Muscle of leg (tissue), 16 donors: ENCODE measurements around the gene CAMKMT. TPM values are rescaled to one million over a fixed set of nuclear protein-coding genes. Genes with fewer than 3 reads are reported as not detected.

Source experiments
- DNase-seq: peaks from one replicate; pipeline ENCODE4 v3.0.0; 2013
- H3K27ac ChIP-seq: one replicate; pipeline ENCODE4 v1.5.1; 2013; ENCODE audit warnings: mild to moderate bottlenecking, low read length, control low read depth
- H3K27me3 ChIP-seq: one replicate; pipeline ENCODE4 v1.6.1; 2013; ENCODE audit warnings: low read length; ENCODE audit not compliant: control insufficient read depth, insufficient read depth
- H3K36me3 ChIP-seq: one replicate; pipeline ENCODE4 v1.6.1; 2013; ENCODE audit warnings: low read length; ENCODE audit not compliant: control insufficient read depth, insufficient read depth
- H3K4me1 ChIP-seq: one replicate; pipeline ENCODE4 v1.6.1; 2013; ENCODE audit warnings: low read length; ENCODE audit not compliant: control insufficient read depth, insufficient read depth
- H3K4me3 ChIP-seq: one replicate; pipeline ENCODE4 v1.5.1; 2013; ENCODE audit warnings: low read length, control low read depth
- H3K9me3 ChIP-seq: replicated peaks from 2 replicates; pipeline ENCODE4 v1.6.1; 2013; ENCODE audit warnings: low read depth, low read length; ENCODE audit not compliant: control insufficient read depth
- WGBS: methylation state at CpG from one replicate; pipeline ENCODE4 v1.1.5; 2013; ENCODE audit warnings: missing lambda C conversion rate; ENCODE audit not compliant: insufficient coverage; 5-methylcytosine and 5-hydroxymethylcytosine counted together
- long read RNA-seq, 11 donors: transcript quantifications; one replicate each; lab custom pipeline, GENCODE V29; 2026
- polyA plus RNA-seq, 8 donors: library from polyadenylated mRNA; unstranded; fragments of 120-200 nt; gene quantifications; one replicate each; pipeline versions ENCODE4 v1.2.1 to v1.2.3, GENCODE V29; 2013; ENCODE audit warnings: inconsistent platforms in 1 of 8, low replicate concordance in 1 of 8; ENCODE audit not compliant: insufficient read length in 8 of 8, insufficient read depth in 1 of 8
- total RNA-seq: library from RNA; stranded (reverse); fragments of 120-200 nt; gene quantifications from one replicate; pipeline ENCODE4 v1.2.4, GENCODE V29; 2013

The CAMKMT gene
- total RNA-seq (4.4 TPM), polyA plus RNA-seq (1 to 10 TPM; 3.8 to 6.1 (median 4.6) TPM)
- long read RNA-seq, donor 1: 0 reads
- long read RNA-seq, donor 2, partial matches to known transcripts: 0 of 1 reads
- long read RNA-seq, donor 2, other reads (novel, unspliced or antisense): 0 of 1 reads
- long read RNA-seq, donor 3, partial matches to known transcripts: 0 of 1 reads
- long read RNA-seq, donor 3, other reads (novel, unspliced or antisense): 0 of 1 reads
- long read RNA-seq, donor 4, partial matches to known transcripts: 0 of 1 reads
- long read RNA-seq, donor 4, other reads (novel, unspliced or antisense): 0 of 1 reads
- long read RNA-seq, donor 5, partial matches to known transcripts: 0 of 1 reads
- long read RNA-seq, donor 5, other reads (novel, unspliced or antisense): 0 of 1 reads
- long read RNA-seq, donor 6, partial matches to known transcripts: 17 of 17 reads
- long read RNA-seq, donor 6, other reads (novel, unspliced or antisense): 0 of 17 reads
- long read RNA-seq, donor 7, partial matches to known transcripts: 0 of 1 reads
- long read RNA-seq, donor 7, other reads (novel, unspliced or antisense): 0 of 1 reads
- long read RNA-seq, donor 8: 0 reads
- long read RNA-seq, donor 9: 0 reads
- long read RNA-seq, donor 10: 0 reads
- long read RNA-seq, donor 11: 0 reads

DNA sequence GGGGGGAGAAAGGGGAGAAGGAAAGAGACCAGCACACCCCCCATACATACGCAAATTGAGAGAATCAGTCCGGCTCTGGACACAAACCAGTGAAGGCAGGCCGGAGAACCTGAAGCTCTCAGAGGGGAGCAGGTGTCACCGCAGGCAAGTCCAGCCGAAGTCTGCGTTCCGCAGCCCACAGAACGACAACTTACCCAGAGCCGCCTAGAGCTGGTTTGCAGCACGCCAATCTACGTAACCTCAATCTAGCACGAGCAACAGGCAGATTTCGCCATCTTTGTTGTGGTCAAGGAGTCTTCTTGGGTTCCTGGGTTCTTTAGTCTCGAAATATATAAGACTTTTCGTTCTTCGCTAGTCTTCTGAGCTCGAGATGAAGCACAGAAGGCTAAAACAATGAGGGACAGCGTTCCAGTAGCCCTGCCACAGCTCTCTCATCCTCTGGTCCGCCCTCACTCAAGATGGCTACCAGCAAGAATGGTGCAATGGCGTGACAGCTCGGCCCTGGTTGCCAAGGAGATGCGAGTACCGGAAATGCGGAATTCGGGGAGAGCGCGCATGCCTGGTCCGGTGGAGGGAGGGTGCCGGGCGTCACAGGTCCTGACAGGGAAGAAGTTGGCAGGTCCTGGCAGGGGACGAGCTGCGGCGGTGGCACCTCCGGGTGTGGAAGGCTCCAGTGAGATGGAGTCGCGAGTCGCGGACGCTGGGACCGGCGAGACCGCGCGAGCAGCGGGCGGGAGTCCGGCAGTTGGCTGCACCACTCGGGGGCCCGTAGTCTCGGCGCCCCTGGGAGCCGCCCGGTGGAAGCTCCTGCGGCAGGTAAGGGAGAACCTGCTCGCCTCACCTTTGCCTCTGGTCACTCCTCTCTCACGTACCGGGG is at the start of gene CAMKMT, which contains the start of gene PREPL:
TSS of gene CAMKMT (plus strand) at position 618 of the 877 bp plus-strand sequence.
TSS of gene PREPL (minus strand) at position 165 of the 877 bp plus-strand sequence. CDS start 15,152 bp downstream, outside the sequence.
- WGBS: 0% methylated on average over 47 of the region's 57 CpGs
- DNase-seq: peak; percentile 99
- Histone ChIP-seq H3K9me3 (no peaks in the 10 kb centered on the region), H3K27ac (peak within 1 kb of the TSS; percentile 98), H3K4me3 (peak within 1 kb of the TSS; percentile 83), H3K36me3 (peaks cover 3% of the 10 kb centered on the region), H3K4me1 (peaks cover 12% of the 10 kb centered on the region), H3K27me3 (no peaks in the 10 kb centered on the region)

DNA sequence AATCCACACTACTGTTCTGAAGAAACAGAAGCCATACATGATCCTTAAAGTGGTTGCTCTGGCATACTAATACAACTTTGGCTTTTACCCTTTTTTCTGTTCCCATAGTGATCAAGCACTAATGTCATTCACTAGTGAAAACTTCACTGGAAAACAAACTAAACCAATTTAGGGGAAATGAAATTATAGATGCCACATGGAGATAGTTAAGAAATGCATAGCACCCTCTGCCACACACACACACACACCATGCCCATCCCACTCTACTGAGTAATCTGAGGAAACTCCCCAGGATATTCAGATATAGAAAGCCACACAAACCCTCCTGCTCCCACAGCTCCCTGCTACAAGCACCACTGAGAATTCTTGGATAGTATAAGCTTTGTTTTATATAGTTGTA is 47.4 kb upstream of the CAMKMT start:
- H3K27me3 ChIP-seq: no peaks in the 10 kb centered on the region
- H3K27ac ChIP-seq: no peak overlapping the region
- H3K4me3 ChIP-seq: no peak overlapping the region
- H3K36me3 ChIP-seq: peaks cover 16% of the 10 kb centered on the region
- H3K4me1 ChIP-seq: no peaks in the 10 kb centered on the region
- DNase-seq: no peak
- peaks cover 18% of the 10 kb centered on the region for H3K9me3 ChIP-seq

DNA sequence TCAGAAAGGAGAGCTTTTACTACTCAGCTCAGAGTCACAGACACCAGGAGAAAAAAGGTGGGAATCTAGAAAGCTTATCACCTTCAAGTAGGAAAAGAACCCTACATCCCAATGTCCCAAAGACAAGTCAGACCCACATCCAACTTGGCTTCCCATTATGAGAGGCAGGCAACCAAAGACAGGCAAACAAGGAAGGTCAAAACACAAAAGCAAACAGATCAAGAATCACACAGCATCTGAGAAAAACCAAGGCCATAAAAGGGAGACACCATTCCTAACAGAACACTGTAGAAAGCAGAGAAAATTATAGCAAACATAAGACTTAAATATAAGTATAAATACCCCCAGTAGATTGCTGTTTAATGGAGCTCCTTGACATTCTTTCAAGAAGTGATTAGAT is 45.8 kb upstream of the CAMKMT start:
- no peaks in the 10 kb centered on the region for H3K4me1 ChIP-seq
- no peak overlapping the region for H3K27ac ChIP-seq
- peaks cover 23% of the 10 kb centered on the region for H3K36me3 ChIP-seq
- no peak for DNase-seq
- H3K27me3 ChIP-seq: no peaks in the 10 kb centered on the region
- H3K9me3 ChIP-seq: peaks cover 3% of the 10 kb centered on the region
- H3K4me3 ChIP-seq: no peak overlapping the region

DNA sequence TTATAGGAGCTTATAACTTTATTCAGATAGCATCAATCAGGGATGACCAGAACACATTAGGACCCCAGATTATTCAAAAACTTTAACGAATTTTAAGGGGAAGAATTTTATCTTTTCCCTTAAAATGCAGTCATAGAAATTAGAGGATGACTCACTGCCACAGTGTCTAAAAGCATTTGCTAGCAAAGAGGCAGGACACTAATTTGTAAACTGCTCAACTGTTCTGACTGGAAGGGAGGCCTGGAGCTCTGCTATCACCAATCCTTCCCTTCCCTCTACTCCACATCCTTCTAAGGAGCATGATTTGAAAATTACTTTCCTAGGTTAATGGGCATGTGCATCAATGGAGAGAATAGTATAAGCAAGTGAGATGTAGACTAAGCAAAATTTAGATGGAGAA is 40.9 kb upstream of the CAMKMT start:
- H3K4me3 ChIP-seq: no peak overlapping the region
- H3K9me3 ChIP-seq: no peaks in the 10 kb centered on the region
- peaks cover 36% of the 10 kb centered on the region for H3K36me3 ChIP-seq
- no peaks in the 10 kb centered on the region for H3K4me1 ChIP-seq
- H3K27ac ChIP-seq: no peak overlapping the region
- no peak for DNase-seq
- no CpG with 5 or more reads among the region's 1 CpG for WGBS
- no peaks in the 10 kb centered on the region for H3K27me3 ChIP-seq

DNA sequence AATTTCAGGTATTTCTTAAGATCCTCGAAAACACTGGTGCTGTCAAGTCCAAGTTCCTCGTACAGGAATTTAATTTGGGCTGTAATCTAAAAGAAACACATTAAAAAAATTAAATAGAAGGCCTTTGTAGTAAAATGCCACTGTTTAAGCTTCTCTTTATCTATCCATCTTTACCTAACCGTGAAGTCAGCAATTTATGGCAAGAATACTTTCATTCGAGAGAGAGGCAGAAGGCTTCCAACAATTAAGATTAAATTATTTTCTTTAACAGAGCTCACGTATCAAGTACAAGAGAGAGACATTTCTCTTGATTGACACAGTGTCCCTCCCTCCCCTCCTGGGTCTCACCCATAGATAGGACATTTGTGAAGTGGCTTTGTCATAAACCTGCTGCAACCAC is 40.4 kb upstream of the CAMKMT start:
- H3K27me3 ChIP-seq: no peaks in the 10 kb centered on the region
- DNase-seq: no peak
- H3K9me3 ChIP-seq: no peaks in the 10 kb centered on the region
- no peaks in the 10 kb centered on the region for H3K4me1 ChIP-seq
- H3K4me3 ChIP-seq: no peak overlapping the region
- no peak overlapping the region for H3K27ac ChIP-seq
- no CpG with 5 or more reads among the region's 5 CpGs for WGBS
- peaks cover 38% of the 10 kb centered on the region for H3K36me3 ChIP-seq

DNA sequence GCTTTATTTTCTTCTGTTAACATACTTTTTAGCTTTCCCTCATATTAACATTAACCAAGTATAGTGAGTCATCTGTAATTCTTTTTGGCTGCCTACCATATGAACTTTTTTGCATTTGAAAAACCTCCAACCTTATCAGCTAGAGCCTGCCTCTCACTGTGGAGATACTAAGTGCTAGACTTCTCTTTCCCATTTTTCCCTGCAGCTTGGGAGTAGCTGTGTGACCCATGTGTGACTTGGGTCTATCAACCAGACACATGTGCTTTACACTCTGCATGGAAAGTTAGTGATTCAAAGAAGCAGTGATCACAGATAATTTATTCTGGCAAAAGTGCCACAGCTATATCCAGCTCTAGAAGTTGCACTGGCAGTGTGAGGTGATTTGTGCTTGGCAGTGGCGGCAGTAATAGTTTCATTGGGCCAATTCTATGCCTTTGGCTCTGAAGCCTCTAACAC is 36.7 kb upstream of the CAMKMT start:
- Histone ChIP-seq H3K4me1 (no peaks in the 10 kb centered on the region), H3K36me3 (peaks cover 51% of the 10 kb centered on the region), H3K27me3 (no peaks in the 10 kb centered on the region), H3K4me3 (no peak overlapping the region), H3K27ac (no peak overlapping the region), H3K9me3 (no peaks in the 10 kb centered on the region)
- peak; percentile 39 for DNase-seq
- no CpG with 5 or more reads among the region's 1 CpG for WGBS

DNA sequence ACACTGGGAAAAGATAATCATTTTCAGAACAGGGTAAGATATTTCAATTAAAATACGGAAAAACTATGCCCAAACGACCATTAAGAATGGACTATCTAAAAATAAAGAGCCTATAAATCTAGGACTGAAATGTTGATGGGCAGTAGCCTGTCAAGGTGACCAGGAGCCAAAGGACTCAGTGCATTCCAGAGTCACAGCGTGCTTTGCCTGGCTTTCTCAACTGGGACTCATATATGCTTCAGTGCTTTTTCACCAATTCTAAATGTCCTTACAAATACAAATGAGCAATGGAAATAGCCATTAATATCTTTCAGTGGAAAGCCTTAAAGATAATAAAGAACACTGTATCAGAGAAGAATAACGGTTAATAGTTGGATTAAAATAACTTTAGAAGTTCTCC is 35.9 kb upstream of the CAMKMT start:
- Histone ChIP-seq H3K36me3 (peaks cover 48% of the 10 kb centered on the region), H3K27me3 (no peaks in the 10 kb centered on the region), H3K27ac (no peak overlapping the region), H3K4me3 (no peak overlapping the region), H3K4me1 (no peaks in the 10 kb centered on the region), H3K9me3 (no peaks in the 10 kb centered on the region)
- no peak for DNase-seq
- WGBS: no CpG with 5 or more reads among the region's 4 CpGs

DNA sequence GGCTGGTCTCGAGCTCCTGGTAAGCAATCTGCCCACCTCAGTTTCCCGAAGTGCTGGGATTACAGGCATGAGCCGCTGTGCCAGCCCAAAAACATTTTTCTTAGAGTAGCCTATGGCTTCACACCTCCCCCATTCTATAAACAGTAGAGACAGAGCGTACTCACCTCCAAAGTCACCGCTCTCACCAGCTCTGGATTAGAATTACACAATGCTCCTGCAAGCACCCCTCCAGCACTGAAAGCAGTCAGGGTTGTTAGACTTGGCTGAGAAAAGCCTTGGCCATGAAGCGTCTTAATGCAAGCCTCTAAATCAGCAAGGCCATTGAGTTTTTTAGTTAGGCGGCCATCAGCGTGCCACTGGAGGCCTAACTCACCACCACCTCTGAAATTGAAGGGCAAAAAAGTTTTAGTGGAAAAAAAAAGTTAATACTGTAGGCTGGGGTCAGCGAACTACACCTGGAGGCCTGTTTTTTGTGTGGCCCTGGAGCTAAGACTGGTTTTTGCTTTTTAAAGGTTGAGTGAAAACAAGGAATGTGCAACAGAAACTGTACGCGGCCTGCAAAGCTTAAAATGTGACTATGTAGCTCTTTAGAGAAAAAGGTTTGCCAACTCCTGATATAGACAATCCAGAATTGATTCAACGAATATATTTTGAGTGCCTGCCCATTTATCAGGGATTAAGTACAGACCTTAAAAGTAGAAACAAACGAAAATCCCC is 35.0 kb upstream of the CAMKMT start:
- Histone ChIP-seq H3K36me3 (peaks cover 49% of the 10 kb centered on the region), H3K9me3 (no peaks in the 10 kb centered on the region), H3K27ac (no peak overlapping the region), H3K4me3 (no peak overlapping the region), H3K27me3 (no peaks in the 10 kb centered on the region), H3K4me1 (no peaks in the 10 kb centered on the region)
- DNase-seq: no peak
- WGBS: 80% methylated on average over 5 of the region's 13 CpGs

DNA sequence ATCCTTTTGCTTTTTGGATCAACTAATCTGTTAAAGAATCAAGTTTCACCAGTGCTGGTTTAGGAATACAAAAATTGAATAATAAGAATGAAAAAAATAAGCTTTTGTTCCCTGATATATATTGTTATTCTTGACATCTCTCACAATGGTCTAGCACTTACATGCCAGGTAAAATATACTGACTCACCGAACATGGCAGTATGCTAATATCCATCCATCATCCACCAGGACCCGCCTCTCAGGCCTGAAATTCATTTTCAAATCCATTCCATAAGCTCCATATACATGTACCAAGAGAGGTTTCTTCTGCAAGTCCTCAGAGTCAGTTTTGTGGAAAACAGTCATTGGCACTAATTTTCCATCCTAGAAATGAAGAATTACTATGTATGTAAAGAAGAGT is 33.0 kb upstream of the CAMKMT start:
- no peak for DNase-seq
- no peak overlapping the region for H3K27ac ChIP-seq
- H3K9me3 ChIP-seq: no peaks in the 10 kb centered on the region
- no peaks in the 10 kb centered on the region for H3K4me1 ChIP-seq
- no CpG with 5 or more reads among the region's 2 CpGs for WGBS
- H3K36me3 ChIP-seq: peaks cover 50% of the 10 kb centered on the region
- H3K27me3 ChIP-seq: no peaks in the 10 kb centered on the region
- no peak overlapping the region for H3K4me3 ChIP-seq
